Activated CD8-positive, alpha-beta memory T cell treated with anti-CD3 and anti-CD28 coated beads, Interleukin-2, amount 50 U/mL, for 4 hours (primary cell): ENCODE measurements around the gene COL18A1.
"Not testable (repeated sequence)": the region's sequence is repeated elsewhere in the genome, so short reads cannot be mapped to it uniquely, and the experiment has no call there.

ENCODE experiments used
- DNase-seq: peaks from one replicate; pipeline ENCODE4 v3.0.0-alpha.2; 2020

The COL18A1 gene

DNA sequence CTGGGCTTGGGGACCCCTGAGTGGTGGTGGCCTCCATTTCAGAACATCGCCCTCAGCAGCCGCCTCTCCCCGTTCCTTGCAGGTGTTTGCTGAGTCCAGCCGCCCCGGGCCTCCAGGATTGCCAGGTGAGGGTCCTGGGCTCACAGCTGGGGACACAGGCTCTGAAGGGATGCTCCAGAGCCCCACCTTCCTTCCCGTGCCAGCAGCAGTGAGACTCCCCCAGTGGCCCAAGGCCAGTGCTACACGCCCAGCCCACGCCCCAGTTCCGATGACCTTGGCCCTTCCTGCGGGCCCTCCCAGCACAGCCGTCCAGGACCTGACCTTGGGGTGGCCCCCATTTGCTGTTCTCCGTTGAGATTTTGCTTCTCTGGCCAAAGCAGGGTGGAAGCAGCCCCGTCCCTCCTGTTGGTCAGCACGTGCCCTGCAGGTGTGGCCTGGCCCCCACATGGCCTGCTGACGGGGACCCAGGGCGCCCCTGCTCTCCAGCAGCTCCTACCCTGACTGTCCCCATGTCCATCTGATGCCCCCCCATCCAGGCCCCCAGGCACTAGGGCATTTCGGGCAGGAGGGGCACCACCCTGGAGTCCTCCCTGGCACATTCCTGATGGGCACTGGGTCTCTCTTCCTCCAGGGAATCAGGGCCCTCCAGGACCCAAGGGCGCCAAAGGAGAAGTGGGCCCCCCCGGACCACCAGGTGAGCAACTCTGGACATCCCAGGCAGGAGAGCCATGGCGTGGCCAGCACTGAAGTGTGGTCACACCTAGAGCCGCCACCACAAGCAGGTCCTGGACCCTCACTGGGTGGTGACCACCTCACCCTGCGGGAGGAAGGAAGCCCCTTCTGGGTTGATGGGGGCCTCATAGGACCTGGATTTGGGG, 92.2 kb downstream of the COL18A1 start:
- DNase-seq = peak; percentile 13

DNA sequence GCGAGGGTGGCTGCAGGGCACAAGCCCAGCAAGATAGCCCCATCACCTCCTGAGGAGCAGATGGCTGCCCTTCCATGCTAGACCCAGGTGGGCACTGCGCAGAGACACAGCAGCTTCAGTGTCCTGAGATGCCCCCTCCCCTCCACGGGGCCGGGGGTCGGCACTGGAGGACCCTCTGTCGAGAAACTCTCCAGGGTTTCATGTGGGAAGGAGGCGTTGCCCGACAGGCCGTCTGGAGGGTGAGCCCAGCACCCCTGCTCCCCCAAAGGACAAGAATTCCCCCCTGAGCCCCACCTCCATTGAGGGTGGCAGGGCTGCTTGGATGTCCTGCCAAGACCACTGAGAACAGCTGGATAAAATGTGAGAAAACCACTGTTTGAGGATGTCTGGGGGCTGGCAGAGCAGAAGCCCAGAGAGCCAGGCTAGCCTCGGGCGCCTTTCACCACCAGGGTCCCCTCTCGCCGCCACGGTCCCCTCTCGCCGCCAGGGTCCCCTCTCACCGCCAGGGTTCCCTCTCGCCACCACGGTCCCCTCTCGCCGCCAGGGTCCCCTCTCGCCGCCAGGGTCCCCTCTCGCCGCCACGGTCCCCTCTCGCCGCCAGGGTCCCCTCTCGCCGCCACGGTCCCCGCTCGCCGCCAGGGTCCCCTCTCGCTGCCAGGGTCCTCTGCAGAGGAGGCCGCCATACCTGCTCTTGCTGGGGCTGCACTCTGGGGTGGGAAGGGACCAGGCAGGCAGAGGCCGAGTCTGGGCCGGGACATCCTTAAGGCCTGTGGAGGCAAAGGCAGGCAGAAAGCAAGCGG, 93.1 kb downstream of the COL18A1 start:
- peak; percentile 12 for DNase-seq

- peak; percentile 7 for DNase-seq
Observed at GRCh38 chr21:45498646-45499000, 93.7 kb downstream of the COL18A1 start.

- DNase-seq = peak; percentile 6
Observed at GRCh38 chr21:45499201-45499750, 94.3 kb downstream of the COL18A1 start.

GRCh38 chr21:45499970-45500577, 95.1 kb downstream of the COL18A1 start:
- no peak for DNase-seq

GRCh38 chr21:45501081-45502005, 96.4 kb downstream of the COL18A1 start:
- DNase-seq = peak; percentile 7

DNA sequence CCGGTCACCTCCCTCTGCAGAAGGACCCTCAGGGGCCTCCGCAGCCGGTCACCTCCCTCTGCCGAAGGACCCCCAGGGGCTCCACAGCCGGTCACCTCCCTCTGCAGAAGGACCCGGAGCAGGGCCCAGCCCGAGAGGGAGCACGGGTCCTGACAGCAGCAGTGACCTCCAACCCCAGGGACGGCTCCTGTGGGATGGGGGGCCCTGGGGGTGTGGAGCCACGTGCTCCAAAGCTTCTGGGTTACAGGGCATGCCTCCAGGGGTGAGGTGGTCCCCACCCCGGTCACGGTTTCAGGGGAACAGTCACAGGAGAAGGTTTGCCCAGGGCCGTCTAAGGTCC, 97.0 kb downstream of the COL18A1 start:
- DNase-seq = peak; percentile 3

- DNase-seq = peak; percentile 3
Observed at GRCh38 chr21:45502600-45502999, 97.6 kb downstream of the COL18A1 start.

DNA sequence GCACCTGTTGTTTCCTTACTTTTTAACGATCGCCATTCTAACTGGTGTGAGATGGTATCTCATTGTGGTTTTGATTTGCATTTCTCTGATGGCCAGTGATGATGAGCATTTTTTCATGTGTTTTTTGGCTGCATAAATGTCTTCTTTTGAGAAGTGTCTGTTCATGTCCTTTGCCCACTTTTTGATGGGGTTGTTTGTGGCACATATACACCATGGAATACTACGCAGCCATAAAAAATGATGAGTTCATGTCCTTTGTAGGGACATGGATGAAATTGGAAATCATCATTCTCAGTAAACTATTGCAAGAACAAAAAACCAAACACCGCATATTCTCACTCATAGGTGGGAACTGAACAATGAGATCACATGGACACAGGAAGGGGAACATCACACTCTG, 98.3 kb downstream of the COL18A1 start:
- not testable (repeated sequence) for DNase-seq

GRCh38 chr21:45504021-45504515, 99.1 kb downstream of the COL18A1 start:
- peak; percentile 9 for DNase-seq

DNA sequence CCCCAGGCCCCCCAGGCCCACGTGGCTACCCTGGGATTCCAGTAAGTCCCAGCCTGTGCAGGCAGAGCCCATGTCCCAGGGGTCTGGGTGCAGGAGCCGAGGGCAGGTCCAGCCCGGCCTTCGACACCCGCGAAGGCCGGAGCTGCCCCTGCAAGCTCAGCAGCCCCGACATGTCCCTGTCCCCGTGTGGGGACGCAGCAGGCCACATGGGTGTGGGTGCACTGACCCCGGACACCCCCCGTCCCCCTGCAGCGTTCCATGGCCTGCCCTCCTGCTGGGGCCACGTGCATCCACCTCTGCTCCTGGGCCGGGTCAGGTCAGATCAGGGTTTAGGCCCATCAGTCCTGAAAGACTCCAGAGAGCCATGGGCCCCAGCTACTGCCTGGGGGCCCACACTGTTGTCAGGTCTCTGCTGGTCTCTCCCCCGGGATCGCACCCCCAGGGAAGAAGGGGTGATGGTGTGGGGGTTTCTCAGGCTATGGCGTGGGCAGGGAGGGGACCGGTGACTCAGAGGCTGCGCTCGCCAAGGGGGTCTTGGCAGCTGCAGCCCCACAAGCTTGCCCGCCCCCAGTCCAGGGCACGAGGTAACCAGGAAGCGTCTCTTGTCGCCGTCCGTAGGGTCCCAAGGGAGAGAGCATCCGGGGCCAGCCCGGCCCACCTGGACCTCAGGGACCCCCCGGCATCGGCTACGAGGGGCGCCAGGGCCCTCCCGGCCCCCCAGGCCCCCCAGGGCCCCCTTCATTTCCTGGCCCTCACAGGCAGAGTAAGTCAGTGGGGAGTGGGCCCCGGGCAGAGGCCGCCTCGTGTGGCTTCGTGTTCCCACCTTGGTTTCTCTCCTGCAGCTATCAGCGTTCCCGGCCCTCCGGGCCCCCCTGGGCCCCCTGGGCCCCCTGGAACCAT, 99.8 kb downstream of the COL18A1 start:
- DNase-seq = peak; percentile 9

GRCh38 chr21:45505416-45506021, 100.6 kb downstream of the COL18A1 start:
- peak; percentile 12 for DNase-seq

- no peak for DNase-seq
Observed at GRCh38 chr21:45506241-45506817, 101.4 kb downstream of the COL18A1 start.

DNA sequence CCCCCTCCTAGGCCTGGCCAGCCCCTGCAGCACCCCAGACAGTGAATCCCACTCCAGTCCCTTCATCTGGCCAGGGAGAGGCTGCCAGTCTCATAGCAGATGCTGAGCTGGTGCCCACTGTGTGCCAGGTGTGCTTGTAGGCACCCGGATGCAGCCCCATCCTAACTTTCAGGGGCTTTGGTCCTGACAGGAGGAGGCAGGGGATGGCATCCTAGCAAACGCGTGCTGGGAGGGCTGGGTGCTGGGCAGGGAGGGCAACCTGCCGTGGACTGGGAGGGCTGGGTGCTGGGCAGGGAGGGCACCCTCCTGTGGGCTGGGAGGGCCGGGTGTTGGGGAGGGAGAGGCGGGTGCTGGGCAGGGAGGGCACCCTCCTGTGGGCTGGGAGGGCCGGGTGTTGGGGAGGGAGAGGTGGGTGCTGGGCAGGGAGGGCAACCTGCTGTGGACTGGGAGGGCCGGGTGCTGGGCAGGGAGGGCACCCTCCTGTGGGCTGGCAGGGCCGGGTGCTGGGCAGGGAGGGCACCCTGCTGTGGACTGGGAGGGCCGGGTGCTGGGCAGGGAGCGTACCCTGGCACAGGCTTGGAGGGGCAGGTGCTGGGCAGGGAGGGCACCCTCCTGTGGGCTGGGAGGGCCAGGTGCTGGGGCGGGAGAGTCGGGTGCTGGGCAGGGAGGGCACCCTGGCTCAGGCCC, 102.0 kb downstream of the COL18A1 start:
- no peak for DNase-seq

GRCh38 chr21:45507523-45507875, 102.5 kb downstream of the COL18A1 start:
- DNase-seq = peak; percentile 9

DNA sequence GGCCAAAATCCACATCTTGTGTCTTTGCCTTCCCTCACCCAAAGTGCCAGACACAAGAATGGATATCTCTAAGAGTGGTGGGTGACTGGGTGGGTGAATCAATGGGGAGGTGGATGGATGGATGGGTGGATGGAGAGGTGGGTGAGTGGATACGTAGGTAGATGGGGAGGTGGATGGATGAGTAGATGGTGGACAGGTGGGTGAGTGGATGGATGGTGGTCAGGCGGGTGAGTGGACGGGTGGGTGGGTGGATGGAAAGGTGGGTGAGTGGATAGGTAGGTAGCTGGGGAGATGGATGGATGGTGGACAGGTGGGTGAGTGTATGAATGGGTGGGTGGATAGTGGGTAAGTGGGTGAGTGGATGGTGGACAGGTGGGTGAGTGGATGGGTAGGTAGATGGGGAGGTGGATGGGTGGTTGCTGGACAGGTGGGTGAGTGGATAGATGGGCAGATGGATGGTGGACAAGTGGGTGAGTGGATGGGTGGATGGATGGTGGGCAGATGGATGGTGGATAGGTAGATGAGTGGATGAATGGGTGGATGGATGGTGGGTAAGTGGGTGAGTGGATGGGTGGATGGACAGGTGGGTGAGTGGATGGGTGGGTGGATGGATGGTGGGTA, 103.0 kb downstream of the COL18A1 start:
- peak; percentile 5 for DNase-seq

DNA sequence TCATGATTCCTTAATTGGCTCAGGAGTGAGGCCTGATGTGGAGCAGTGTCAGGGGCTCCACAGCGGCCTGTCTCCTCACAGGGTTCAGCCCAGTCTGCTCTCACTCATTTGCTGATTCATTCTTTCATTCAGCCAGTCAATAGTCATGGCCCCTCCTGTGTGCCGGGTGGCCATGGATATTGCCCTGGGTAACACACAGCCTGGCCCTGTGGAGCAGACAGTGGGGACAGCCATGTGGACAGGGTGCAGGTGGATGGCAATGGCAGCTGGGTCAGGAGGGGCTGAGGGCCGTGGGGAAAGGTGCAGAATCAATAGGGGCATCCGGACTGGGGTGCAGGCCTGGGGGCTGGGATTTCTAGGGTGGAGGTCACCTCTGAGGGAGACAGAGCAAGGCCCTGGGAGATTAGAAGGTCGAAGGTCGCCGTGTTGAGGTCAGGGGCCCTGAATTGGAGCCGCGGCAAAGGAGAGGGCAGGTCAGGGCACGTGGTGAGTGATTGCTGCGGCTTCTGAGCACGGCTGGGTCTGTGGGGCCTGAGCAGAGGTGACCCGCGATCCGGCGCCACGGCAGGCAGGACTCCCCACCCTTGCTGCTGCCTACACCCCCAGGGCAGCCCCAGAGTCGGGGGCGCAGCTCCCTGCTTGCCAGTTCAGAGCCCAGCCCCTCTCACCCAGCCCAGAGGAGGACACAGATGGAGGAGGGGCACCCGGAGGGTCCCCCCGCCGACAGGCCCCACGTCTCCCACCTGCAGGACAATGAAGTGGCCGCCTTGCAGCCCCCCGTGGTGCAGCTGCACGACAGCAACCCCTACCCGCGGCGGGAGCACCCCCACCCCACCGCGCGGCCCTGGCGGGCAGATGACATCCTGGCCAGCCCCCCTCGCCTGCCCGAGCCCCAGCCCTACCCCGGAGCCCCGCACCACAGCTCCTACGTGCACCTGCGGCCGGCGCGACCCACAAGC, 103.9 kb downstream of the COL18A1 start:
- peak; percentile 10 for DNase-seq
